OCI-LY3 (cell line): ENCODE data around the gene FCHO1.

Source experiments
- EZH2phosphoT487 ChIP-seq: fragments of 200-600 bp; shearing (Covaris generic); IDR thresholded peaks from 2 replicates; pipeline ENCODE4 v1.6.1; 2018; ENCODE audit warnings: antibody characterized with exemption, mixed run types, low read depth
- TF ChIP-seq, protein P1 (sequence below): fragments of 200-600, 300-600 bp; sonication (generic); IDR thresholded peaks from 2 replicates; pipeline ENCODE4 v1.5.1; 2014; ENCODE audit warnings: antibody characterized with exemption, low read length, low read depth

DNA sequence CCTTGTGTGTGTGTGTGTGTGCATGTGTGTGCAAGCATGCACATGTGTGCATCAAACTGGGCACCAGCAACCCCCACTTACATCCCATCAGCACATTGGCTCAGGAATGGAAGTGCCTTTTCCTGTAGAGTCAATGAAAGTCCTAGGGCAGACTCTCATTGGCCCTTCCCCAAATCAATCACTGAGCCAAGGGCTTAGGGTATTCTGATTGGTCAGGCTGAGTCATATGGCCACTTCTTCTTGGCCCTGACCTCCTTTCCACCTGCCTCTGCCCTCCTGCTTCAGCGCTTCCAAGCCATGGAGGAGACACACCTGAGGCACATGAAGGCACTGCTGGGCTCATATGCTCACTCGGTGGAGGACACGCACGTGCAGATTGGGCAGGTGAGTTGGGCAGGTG lies 20.9 kb downstream of the FCHO1 start:
- TF ChIP-seq EZH2phosphoT487, result no peak
- TF ChIP-seq, protein P1, sequence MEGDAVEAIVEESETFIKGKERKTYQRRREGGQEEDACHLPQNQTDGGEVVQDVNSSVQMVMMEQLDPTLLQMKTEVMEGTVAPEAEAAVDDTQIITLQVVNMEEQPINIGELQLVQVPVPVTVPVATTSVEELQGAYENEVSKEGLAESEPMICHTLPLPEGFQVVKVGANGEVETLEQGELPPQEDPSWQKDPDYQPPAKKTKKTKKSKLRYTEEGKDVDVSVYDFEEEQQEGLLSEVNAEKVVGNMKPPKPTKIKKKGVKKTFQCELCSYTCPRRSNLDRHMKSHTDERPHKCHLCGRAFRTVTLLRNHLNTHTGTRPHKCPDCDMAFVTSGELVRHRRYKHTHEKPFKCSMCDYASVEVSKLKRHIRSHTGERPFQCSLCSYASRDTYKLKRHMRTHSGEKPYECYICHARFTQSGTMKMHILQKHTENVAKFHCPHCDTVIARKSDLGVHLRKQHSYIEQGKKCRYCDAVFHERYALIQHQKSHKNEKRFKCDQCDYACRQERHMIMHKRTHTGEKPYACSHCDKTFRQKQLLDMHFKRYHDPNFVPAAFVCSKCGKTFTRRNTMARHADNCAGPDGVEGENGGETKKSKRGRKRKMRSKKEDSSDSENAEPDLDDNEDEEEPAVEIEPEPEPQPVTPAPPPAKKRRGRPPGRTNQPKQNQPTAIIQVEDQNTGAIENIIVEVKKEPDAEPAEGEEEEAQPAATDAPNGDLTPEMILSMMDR, result no peak
